Measurements from ENCODE around the gene WWC1.

WWC1 gene

GRCh38 chr5:168362097-168362885 lies 70.8 kb downstream of the WWC1 start:
- DNase-seq (ENCODE audit: low read depth in 2 of 2) = no peak

GRCh38 chr5:168364151-168364661 lies 72.8 kb downstream of the WWC1 start:
- DNase-seq (ENCODE audit: low read depth in 2 of 2) = no peak

- no peak for DNase-seq (ENCODE audit: low read depth in 2 of 2)
Observed at GRCh38 chr5:168364750-168365550, 73.5 kb downstream of the WWC1 start.

- no peak for DNase-seq (ENCODE audit: low read depth in 2 of 2)
Observed at GRCh38 chr5:168365581-168366081, 74.2 kb downstream of the WWC1 start.

GRCh38 chr5:168366116-168366515 lies 74.7 kb downstream of the WWC1 start:
- DNase-seq (ENCODE audit: low read depth in 2 of 2) = no peak

GRCh38 chr5:168368854-168369253 lies 77.4 kb downstream of the WWC1 start:
- no peak for DNase-seq (ENCODE audit: low read depth in 2 of 2)

- DNase-seq (ENCODE audit: low read depth in 2 of 2) = no peak
Observed at GRCh38 chr5:168370831-168371230, 79.4 kb downstream of the WWC1 start.

GRCh38 chr5:168372356-168372946 lies 81.0 kb downstream of the WWC1 start:
- DNase-seq (ENCODE audit: low read depth in 2 of 2) = no peak

GRCh38 chr5:168374532-168374931 lies 83.1 kb downstream of the WWC1 start:
- no peak for DNase-seq (ENCODE audit: low read depth in 2 of 2)

- no peak for DNase-seq (ENCODE audit: low read depth in 2 of 2)
Observed at GRCh38 chr5:168375214-168375613, 83.8 kb downstream of the WWC1 start.

- no peak for DNase-seq (ENCODE audit: low read depth in 2 of 2)
Observed at GRCh38 chr5:168377525-168377924, 86.1 kb downstream of the WWC1 start.

- no peak for DNase-seq (ENCODE audit: low read depth in 2 of 2)
Observed at GRCh38 chr5:168378741-168379140, 87.3 kb downstream of the WWC1 start.

- DNase-seq (ENCODE audit: low read depth in 2 of 2) = no peak
Observed at GRCh38 chr5:168382421-168382820, 91.0 kb downstream of the WWC1 start.

GRCh38 chr5:168390491-168390890 lies 99.0 kb downstream of the WWC1 start:
- DNase-seq (ENCODE audit: low read depth in 2 of 2) = no peak

- DNase-seq (ENCODE audit: low read depth in 2 of 2) = no peak
Observed at GRCh38 chr5:168393773-168394172, 102.3 kb downstream of the WWC1 start.

- DNase-seq (ENCODE audit: low read depth in 2 of 2) = no peak
Observed at GRCh38 chr5:168400429-168401220, 109.2 kb downstream of the WWC1 start.

- no peak for DNase-seq (ENCODE audit: low read depth in 2 of 2)
Observed at GRCh38 chr5:168401226-168401625, 109.8 kb downstream of the WWC1 start.

- no peak for DNase-seq (ENCODE audit: low read depth in 2 of 2)
Observed at GRCh38 chr5:168401880-168402279, 110.4 kb downstream of the WWC1 start.

- no peak for DNase-seq (ENCODE audit: low read depth in 2 of 2)
Observed at GRCh38 chr5:168404365-168404764, 112.9 kb downstream of the WWC1 start.

- no peak for DNase-seq (ENCODE audit: low read depth in 2 of 2)
Observed at GRCh38 chr5:168407211-168407610, 115.8 kb downstream of the WWC1 start.

- DNase-seq (ENCODE audit: low read depth in 2 of 2) = no peak
Observed at GRCh38 chr5:168408561-168409305, 117.3 kb downstream of the WWC1 start.
